HG03097 (cell line): ENCODE measurements around the gene TWSG1.
"Not testable (repeated sequence)": the region's sequence is repeated elsewhere in the genome, so short reads cannot be mapped to it uniquely, and the experiment has no call there.

Experiments
- ATAC-seq: cut with Tn5 transposase; IDR thresholded peaks from one replicate; pipeline ENCODE4 v1.9.1; 2021; ENCODE audit not compliant: unreplicated experiment, low FRiP score

TWSG1 gene

GRCh38 chr18:9386879-9387278 is 52.3 kb downstream of the TWSG1 start:
- ATAC-seq = no peak

DNA sequence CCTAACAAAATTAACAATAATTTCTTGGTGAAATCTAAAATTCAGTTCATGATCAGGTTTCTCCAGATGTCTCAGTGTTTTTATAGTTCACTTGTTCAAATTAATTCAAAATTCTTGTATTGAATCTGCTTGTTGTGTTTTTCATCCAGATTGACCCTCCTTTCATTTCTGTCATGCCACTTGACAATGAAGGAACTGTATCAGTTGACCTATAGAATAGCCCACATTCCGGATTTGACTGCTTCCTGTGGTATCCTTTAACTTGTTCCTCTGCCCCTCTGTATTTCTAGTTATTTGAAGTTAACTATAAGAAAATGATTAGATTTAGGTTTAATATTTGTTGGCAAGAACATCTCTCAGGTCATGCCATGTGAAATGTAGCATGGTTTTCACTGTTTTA is 53.3 kb downstream of the TWSG1 start:
- no peak for ATAC-seq

GRCh38 chr18:9389706-9390105 is 55.1 kb downstream of the TWSG1 start:
- no peak for ATAC-seq

DNA sequence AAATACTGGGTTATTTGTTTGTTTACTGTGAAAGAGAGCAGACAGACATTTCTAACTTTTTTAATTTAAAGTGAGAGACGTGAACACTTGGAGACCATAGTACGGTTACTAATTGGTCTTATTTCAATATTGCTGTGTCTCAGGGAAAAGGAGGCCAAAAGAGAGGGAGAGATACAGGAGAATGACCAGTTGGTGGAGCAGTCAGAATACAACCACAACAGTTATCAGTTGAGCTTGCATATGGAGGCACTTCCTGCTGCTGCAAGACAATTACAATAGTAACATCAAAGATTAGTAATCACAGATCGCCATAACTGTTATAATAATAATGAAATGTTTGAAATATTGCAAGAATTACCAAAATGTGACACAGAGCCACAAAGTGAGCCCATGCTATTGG is 58.2 kb downstream of the TWSG1 start:
- no peak for ATAC-seq

GRCh38 chr18:9394046-9394445 is 59.5 kb downstream of the TWSG1 start:
- no peak for ATAC-seq

GRCh38 chr18:9400197-9400596 is 65.6 kb downstream of the TWSG1 start:
- ATAC-seq = no peak

GRCh38 chr18:9401176-9401575 is 66.6 kb downstream of the TWSG1 start:
- no peak for ATAC-seq

GRCh38 chr18:9402358-9403007 is 67.9 kb downstream of the TWSG1 start:
- not testable (repeated sequence) for ATAC-seq

DNA sequence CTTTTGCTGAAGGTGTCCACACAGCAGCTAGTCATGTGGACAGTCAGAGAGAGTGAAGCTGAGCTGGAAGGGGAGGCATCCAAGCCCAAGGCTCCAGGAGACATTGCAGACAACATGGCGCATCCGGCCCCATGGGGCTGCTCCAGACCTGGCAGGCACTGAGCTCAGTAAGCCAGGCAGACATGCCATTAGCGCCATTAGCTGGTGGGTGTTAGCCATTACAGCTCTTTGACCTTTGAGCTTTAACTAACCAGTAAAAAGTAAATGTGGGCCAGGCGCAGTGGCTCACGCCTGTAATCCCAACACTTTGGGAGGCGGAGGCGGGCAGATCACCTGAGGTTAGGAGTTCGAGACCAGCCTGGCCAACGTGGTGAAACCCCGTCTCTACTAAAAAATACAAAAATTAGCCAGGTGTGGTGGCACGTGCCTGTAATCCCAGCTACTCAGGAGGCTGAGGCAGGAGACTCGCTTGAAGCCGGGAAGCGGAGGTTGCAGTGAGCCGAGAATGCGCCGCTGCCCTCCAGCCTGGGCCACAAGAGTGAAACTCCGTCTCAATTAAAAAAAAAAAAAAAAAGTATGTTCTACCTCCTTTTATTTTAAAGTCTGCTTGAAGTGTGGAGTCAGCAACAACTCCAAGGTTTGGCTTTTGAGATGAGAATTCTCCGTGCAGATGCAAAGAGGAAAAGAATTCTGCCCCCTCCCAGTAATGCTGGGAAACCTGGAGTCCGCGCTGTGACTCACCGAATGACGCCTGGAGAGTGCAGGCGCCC is 69.4 kb downstream of the TWSG1 start:
- no peak for ATAC-seq

GRCh38 chr18:9404565-9405060 is 70.0 kb downstream of the TWSG1 start:
- ATAC-seq = no peak

DNA sequence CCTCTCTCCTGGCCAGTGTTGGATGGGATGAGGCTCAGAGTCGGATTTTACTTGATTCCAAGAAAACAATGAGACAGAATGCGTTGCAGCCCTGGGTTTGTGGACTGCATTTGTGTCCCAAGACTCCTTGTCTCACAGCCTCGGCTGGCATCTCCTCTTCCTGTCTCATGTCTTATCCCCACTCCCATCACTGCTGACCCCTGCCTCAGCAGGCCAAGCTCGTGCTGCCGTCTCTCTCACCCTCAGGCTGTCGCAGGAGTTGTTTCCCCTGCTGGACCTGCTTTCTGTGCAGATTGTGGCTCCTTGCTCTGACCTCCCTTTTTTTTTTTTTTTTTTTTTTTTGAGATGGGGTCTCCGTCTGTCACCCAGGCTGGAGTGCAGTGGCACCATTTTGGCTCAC is 70.6 kb downstream of the TWSG1 start:
- ATAC-seq = no peak

DNA sequence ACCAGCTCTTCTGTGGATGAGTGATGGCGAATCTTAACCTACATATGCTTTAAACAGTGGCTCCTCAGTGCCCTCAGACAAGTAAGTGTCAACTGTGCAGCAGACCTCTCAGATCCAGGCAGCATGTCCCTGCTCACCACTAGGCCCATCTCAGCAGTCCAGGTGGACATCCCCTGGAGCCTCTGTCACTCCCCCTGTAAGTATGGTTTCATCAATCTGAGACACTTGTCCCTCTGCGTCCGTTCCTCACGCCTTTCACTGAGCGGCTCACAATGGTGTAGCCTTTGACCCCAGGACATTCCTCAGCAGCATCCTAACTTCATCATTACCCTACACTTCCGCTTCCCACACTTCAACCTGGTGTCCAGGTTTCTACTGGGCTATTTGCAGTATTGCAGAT is 71.4 kb downstream of the TWSG1 start:
- ATAC-seq = no peak

DNA sequence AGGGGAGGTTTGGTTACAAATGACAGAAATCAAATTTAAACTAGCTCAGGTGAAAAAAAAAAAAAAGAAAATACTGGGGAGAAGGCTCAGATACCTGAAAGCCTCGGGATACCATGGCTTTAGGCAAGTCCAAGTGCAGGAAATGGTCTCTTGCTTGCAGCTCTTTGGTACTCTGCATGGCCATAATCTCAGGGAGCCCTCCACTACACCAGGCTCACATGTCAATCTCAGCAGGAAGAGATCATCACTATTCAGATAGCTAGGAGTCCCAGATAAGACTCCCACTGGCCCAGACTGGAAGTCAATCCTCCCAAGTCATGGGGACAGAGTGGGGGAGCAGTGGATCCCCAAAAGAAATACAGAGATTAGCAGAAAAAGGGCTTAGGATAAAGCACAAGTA is 75.9 kb downstream of the TWSG1 start:
- ATAC-seq = no peak

- ATAC-seq = no peak
These were observed 79.0 kb downstream of the TWSG1 start for GRCh38 chr18:9413576-9413975.

DNA sequence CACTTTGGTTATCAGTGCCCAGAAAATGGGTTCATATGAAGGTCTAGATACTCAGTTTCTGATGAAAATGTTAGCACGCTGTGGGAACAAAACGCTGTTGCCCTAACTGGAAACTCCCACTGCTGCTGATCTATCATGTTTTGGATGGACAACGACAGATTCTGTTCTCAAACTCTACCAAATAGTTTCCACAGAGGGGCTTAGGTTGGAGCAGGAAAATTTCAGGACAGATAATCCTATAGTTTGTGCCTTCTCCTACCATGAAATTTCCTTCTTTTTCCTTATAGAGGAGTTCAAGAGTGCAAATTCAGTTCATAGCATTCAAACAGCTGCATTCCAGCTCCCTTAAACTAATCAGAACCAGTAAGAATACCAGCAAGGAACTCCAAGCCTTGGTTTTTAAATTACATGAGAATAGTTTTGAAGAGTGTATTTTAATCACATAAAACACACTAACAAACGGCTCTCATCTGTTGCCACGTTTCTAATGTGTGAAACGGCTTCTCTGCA is 82.0 kb downstream of the TWSG1 start:
- ATAC-seq = no peak

- no peak for ATAC-seq
These were observed 82.7 kb downstream of the TWSG1 start for GRCh38 chr18:9417073-9417851.

DNA sequence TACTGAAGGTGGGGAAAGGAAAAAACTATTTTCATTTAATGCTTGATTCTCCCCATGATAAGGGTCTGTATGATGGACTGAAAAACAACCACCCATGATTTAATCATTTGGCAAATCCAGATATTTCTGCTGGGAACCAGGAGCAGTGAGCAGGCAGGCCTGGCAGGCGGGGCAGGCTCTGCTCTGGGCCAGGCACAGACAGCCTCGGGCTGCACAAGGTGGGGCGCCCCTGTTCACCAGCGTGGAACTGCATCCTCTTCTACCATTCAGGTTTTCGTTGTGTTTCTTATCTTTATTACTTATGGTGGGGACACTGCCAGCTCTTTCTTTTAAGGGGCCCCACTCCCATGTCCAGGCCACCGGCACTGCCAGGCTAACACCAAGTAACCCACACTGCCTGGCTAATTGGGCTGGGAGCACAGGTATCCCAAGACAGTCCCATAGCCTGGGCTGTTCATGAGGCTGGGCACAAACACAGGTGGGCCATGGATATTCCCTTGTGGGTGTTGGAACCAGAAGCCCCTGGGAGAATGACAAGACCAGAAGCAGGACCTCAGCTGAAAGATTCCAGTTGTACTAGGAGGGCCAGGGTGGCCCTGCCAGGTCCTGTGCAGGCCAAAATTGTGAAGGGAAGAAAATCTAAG is 83.6 kb downstream of the TWSG1 start:
- no peak for ATAC-seq

- no peak for ATAC-seq
These were observed 85.5 kb downstream of the TWSG1 start for GRCh38 chr18:9419956-9420631.

DNA sequence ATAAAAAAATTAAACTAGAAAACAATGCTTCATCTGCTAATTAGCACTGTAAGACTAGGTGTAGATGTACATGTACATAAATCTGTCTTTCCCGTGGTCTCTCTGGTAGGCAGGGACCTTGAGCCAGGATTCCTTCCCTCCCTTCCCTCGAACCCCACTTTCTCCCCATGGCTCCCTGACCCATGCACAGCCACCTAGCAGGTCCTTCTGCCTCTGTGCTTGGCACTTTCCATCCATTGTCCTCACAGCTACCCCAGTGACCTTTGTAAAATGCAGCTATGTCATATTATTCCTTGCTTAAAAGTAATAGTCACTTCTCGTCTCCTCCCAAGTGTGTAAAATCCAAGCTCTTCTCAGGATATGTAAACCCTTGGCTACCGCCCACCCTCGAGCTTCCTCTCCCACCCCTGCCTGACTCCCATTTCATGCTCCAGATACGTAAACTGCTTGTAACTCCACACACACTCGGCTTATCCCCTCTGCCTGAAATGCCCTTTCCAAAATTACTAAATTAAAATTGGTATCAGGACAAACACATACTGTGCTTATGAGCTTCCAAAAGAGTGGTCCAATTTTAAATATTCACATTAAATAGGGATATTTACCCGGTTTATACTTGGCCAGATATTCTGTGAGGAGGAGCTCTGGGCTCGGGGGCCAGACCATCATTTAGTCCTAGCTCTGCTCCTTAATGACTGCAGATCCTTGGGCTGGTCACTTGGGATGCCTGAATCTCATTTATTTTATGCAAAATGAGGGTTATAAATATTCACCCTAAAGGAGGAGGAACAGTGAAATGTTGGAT is 86.7 kb downstream of the TWSG1 start:
- no peak for ATAC-seq
